Mesenchymal stem cell (in vitro differentiated cells and primary cell): Measurements from ENCODE around the gene RAET1G.
"Not testable (repeated sequence)": the region's sequence is repeated elsewhere in the genome, so short reads cannot be mapped to it uniquely, and the experiment has no call there.

Experiments
- DNase-seq: peaks from one replicate; pipeline ENCODE4 v3.0.0-alpha.2; 2013
- H2AFZ ChIP-seq: one replicate; pipeline ENCODE4 v1.6.1; 2013; ENCODE audit warnings: low read depth, mild to moderate bottlenecking, control low read depth, inconsistent platforms, low read length, moderate library complexity
- H2AK5ac ChIP-seq: 2 replicates; pipeline ENCODE4 v1.6.1; 2013; ENCODE audit warnings: low read length, moderate library complexity, mild to moderate bottlenecking, inconsistent platforms; ENCODE audit not compliant: severe bottlenecking
- H2BK120ac ChIP-seq: one replicate; pipeline ENCODE4 v1.6.1; 2013; ENCODE audit warnings: low read depth, mild to moderate bottlenecking, inconsistent platforms, low read length, moderate library complexity
- H2BK12ac ChIP-seq, 2 experiments: one replicate each; pipeline ENCODE4 v1.6.1; 2013; ENCODE audit warnings: inconsistent platforms in 2 of 2, low read length in 2 of 2, mild to moderate bottlenecking in 2 of 2, moderate library complexity in 2 of 2, control low read depth in 1 of 2
- H2BK15ac ChIP-seq: one replicate; pipeline ENCODE4 v1.6.1; 2013; ENCODE audit warnings: mild to moderate bottlenecking, low read depth, inconsistent platforms; ENCODE audit not compliant: poor library complexity, severe bottlenecking
- H2BK5ac ChIP-seq: 2 replicates; pipeline ENCODE4 v1.6.1; 2013; ENCODE audit warnings: low read depth, mild to moderate bottlenecking, low read length, control low read depth, inconsistent platforms; ENCODE audit not compliant: poor library complexity, severe bottlenecking
- H3K14ac ChIP-seq, 2 experiments: one replicate each; pipeline ENCODE4 v1.6.1; 2013; ENCODE audit warnings: inconsistent platforms in 2 of 2, low read length in 2 of 2, control low read depth in 1 of 2, mild to moderate bottlenecking in 1 of 2, moderate library complexity in 1 of 2
- H3K18ac ChIP-seq, 2 experiments: one replicate each; pipeline ENCODE4 v1.6.1; 2013; ENCODE audit warnings: inconsistent platforms in 2 of 2, low read length in 2 of 2, control low read depth in 1 of 2, low read depth in 1 of 2, mild to moderate bottlenecking in 1 of 2
- H3K23ac ChIP-seq, 2 experiments: one replicate each; pipeline ENCODE4 v1.6.1; 2013; ENCODE audit warnings: inconsistent platforms in 2 of 2, low read length in 2 of 2, mild to moderate bottlenecking in 2 of 2, moderate library complexity in 2 of 2, control low read depth in 1 of 2
- H3K27ac ChIP-seq: 2 replicates; pipeline ENCODE4 v1.5.1; 2013; ENCODE audit warnings: mild to moderate bottlenecking, moderate library complexity, low read length, control low read depth, inconsistent platforms; ENCODE audit not compliant: poor library complexity, severe bottlenecking
- H3K27me3 ChIP-seq, 2 experiments: 2 replicates each; pipeline versions ENCODE4 v1.6.1 to v1.7.0; 2013; ENCODE audit warnings: low read length in 2 of 2, mild to moderate bottlenecking in 2 of 2, moderate library complexity in 2 of 2, control low read depth in 1 of 2, inconsistent platforms in 1 of 2; ENCODE audit not compliant: control insufficient read depth in 1 of 2, insufficient read depth in 1 of 2
- H3K36me3 ChIP-seq, 2 experiments: 2 replicates each; pipeline versions ENCODE4 v1.6.1 to v1.7.0; 2013; ENCODE audit warnings: low read length in 2 of 2, control low read depth in 1 of 2, inconsistent platforms in 1 of 2, low read depth in 1 of 2, mild to moderate bottlenecking in 1 of 2; ENCODE audit not compliant: insufficient read depth in 2 of 2, control insufficient read depth in 1 of 2
- H3K4ac ChIP-seq, 2 experiments: one replicate each; pipeline ENCODE4 v1.6.1; 2013; ENCODE audit warnings: inconsistent platforms in 2 of 2, low read length in 2 of 2, mild to moderate bottlenecking in 2 of 2, moderate library complexity in 2 of 2, control low read depth in 1 of 2, low read depth in 1 of 2
- H3K4me1 ChIP-seq: 2 replicates; pipeline ENCODE4 v1.6.1; 2013; ENCODE audit warnings: low read depth, low read length, control low read depth; ENCODE audit not compliant: control insufficient read depth, insufficient read depth
- H3K4me2 ChIP-seq: 2 replicates; pipeline ENCODE4 v1.6.1; 2013; ENCODE audit warnings: low read length, mild to moderate bottlenecking, inconsistent platforms; ENCODE audit not compliant: poor library complexity, severe bottlenecking
- H3K4me3 ChIP-seq, 2 experiments: 2 replicates each; pipeline versions ENCODE4 v1.5.1 to v1.7.0; 2013; ENCODE audit warnings: low read length in 2 of 2, mild to moderate bottlenecking in 2 of 2, control low read depth in 1 of 2, low read depth in 1 of 2; ENCODE audit not compliant: insufficient read depth in 1 of 2
- H3K79me1 ChIP-seq: replicated peaks from 2 replicates; pipeline ENCODE4 v1.6.1; 2013; ENCODE audit warnings: mild to moderate bottlenecking, control low read depth, low read length, inconsistent platforms; ENCODE audit not compliant: poor library complexity, severe bottlenecking
- H3K9ac ChIP-seq: 2 replicates; pipeline ENCODE4 v1.7.0; 2013; ENCODE audit warnings: mild to moderate bottlenecking, low read length, moderate library complexity
- H3K9me3 ChIP-seq: 2 replicates; pipeline ENCODE4 v1.7.0; 2013; ENCODE audit warnings: mild to moderate bottlenecking, low read length; ENCODE audit not compliant: control insufficient read depth
- H4K8ac ChIP-seq: one replicate; pipeline ENCODE4 v1.6.1; 2013; ENCODE audit warnings: inconsistent platforms, mild to moderate bottlenecking, low read length, moderate library complexity
- H4K91ac ChIP-seq: one replicate; pipeline ENCODE4 v1.6.1; 2013; ENCODE audit warnings: mild to moderate bottlenecking, low read length, inconsistent platforms
- WGBS: methylation state at CpG from one replicate; pipeline ENCODE4 v1.1.7; 2013; ENCODE audit warnings: mixed read lengths; 5-methylcytosine and 5-hydroxymethylcytosine counted together

Gene RAET1G

DNA sequence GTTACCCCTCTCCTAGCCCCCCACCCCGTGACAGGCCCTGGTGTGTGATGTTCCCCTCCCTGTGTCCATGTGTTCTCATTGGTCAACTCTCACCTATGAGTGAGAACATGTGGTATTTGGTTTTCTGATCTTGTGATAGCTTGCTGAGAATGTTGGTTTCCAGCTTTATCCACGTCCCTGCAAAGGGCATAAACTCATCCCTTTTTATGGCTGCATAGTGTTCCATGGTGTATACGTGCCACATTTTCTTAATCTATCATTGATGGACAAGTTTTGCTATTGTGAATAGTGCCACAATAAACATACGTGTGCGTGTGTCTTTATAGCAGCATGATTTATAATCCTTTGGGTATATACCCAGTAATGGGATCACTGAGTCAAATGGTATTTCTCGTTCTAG is 31.1 kb downstream of the RAET1G start:
- not testable (repeated sequence) for H3K23ac ChIP-seq, H2BK12ac ChIP-seq, H3K4me2 ChIP-seq, H2BK120ac ChIP-seq, H3K4me3 ChIP-seq, DNase-seq, H3K27ac ChIP-seq, H3K9me3 ChIP-seq, H2BK5ac ChIP-seq, H3K79me1 ChIP-seq, H4K8ac ChIP-seq, H3K14ac ChIP-seq, H3K36me3 ChIP-seq, H3K18ac ChIP-seq, H2AK5ac ChIP-seq, H2BK15ac ChIP-seq, H3K9ac ChIP-seq, H3K4ac ChIP-seq, H3K4me1 ChIP-seq, H4K91ac ChIP-seq, H2AFZ ChIP-seq
- peaks cover 0 to 27% of the 10 kb centered on the region in 2 experiments for H3K27me3 ChIP-seq
- WGBS, result 86% methylated on average over 6 of the region's 6 CpGs

- Histone ChIP-seq H3K4ac (no peak overlapping the region), H3K27ac (no peak overlapping the region), H2BK120ac (no peak overlapping the region), H3K27me3 (peaks cover 0 to 29% of the 10 kb centered on the region in 2 experiments), H2AK5ac (no peak overlapping the region), H3K9me3 (no peaks in the 10 kb centered on the region), H4K8ac (no peak overlapping the region), H3K23ac (no peak overlapping the region), H3K18ac (no peak overlapping the region), H4K91ac (no peak overlapping the region), H3K4me3 (no peak overlapping the region), H2BK5ac (no peak overlapping the region), H3K9ac (no peak overlapping the region), H3K36me3 (no peaks in the 10 kb centered on the region), H3K79me1 (no peaks in the 10 kb centered on the region), H2BK15ac (no peak overlapping the region), H3K4me1 (no peaks in the 10 kb centered on the region), H3K4me2 (no peak overlapping the region), H2BK12ac (no peak overlapping the region), H3K14ac (no peak overlapping the region), H2AFZ (no peak overlapping the region)
- 89% methylated on average over 2 of the region's 3 CpGs for WGBS
- no peak for DNase-seq
Measured at GRCh38 chr6:149891259-149891658, 31.7 kb downstream of the RAET1G start.

- no peak overlapping the region for H2AFZ ChIP-seq
- H2BK15ac ChIP-seq, result no peak overlapping the region
- H3K4me1 ChIP-seq, result no peaks in the 10 kb centered on the region
- H2BK12ac ChIP-seq, result no peak overlapping the region
- 86% methylated on average over 6 of the region's 6 CpGs for WGBS
- no peak overlapping the region for H3K18ac ChIP-seq
- no peak overlapping the region for H2AK5ac ChIP-seq
- no peaks in the 10 kb centered on the region for H3K9me3 ChIP-seq
- no peak overlapping the region for H3K4me3 ChIP-seq
- H4K91ac ChIP-seq, result no peak overlapping the region
- H3K79me1 ChIP-seq, result no peaks in the 10 kb centered on the region
- H3K27ac ChIP-seq, result no peak overlapping the region
- no peak for DNase-seq
- no peak overlapping the region for H3K4me2 ChIP-seq
- H2BK120ac ChIP-seq, result no peak overlapping the region
- H3K9ac ChIP-seq, result no peak overlapping the region
- no peak overlapping the region for H3K14ac ChIP-seq
- peaks cover 0 to 29% of the 10 kb centered on the region in 2 experiments for H3K27me3 ChIP-seq
- H4K8ac ChIP-seq, result no peak overlapping the region
- no peak overlapping the region for H3K23ac ChIP-seq
- H2BK5ac ChIP-seq, result no peak overlapping the region
- no peaks in the 10 kb centered on the region for H3K36me3 ChIP-seq
- H3K4ac ChIP-seq, result no peak overlapping the region
Measured at GRCh38 chr6:149890629-149891045, 32.3 kb downstream of the RAET1G start.

DNA sequence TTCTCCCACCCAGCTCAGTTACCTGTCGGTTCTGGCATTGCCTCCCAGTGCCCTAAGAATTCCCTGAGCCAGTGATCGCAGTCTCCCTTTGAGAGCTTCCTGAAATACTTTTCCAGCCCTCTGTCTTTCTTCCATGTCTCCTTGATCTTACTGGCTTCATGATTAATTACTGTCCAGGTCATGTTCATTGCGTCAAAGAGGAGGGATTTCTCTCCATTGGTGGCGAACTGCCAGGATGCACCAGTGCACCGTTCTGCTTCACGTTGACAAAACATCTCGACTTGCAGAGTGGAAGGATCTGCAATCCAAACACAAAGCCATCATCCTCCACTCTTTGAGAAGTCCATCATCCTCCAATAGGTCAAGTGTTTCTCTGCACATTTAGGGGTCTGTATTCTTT is 33.6 kb downstream of the RAET1G start:
- no peak overlapping the region for H2AK5ac ChIP-seq
- H4K91ac ChIP-seq, result no peak overlapping the region

More for the DNA sequence above, 33.6 kb downstream of the RAET1G start:
- Histone ChIP-seq H3K27ac (no peak overlapping the region), H3K23ac (no peak overlapping the region), H4K8ac (no peak overlapping the region), H3K4me1 (no peaks in the 10 kb centered on the region), H2BK12ac (peak overlapping the region in 1 of 2 experiments; percentile 29), H3K14ac (no peak overlapping the region), H3K9me3 (no peaks in the 10 kb centered on the region), H3K9ac (no peak overlapping the region), H2BK5ac (no peak overlapping the region), H2AFZ (no peak overlapping the region), H2BK120ac (no peak overlapping the region), H3K27me3 (peaks cover 0 to 40% of the 10 kb centered on the region in 2 experiments), H3K4me3 (no peak overlapping the region), H2BK15ac (no peak overlapping the region), H3K36me3 (no peaks in the 10 kb centered on the region), H3K79me1 (no peaks in the 10 kb centered on the region), H3K4ac (no peak overlapping the region), H3K18ac (no peak overlapping the region), H3K4me2 (no peak overlapping the region)
- WGBS, result 88% methylated on average over 7 of the region's 7 CpGs
- peak; percentile 39 for DNase-seq
